ENCODE data around the gene COL4A4.

- TF ChIP-seq CTCF (IDR thresholded peaks at IDR 0.05) (no peak), POLR2A (IDR thresholded peaks at IDR 0.05) (no peak)
Observed at GRCh38 chr2:227204452-227204851, 40.4 kb upstream of the COL4A4 start.
